SK-N-SH treated with all-trans-retinoic acid at 6 μM for 48 hours (cell line): Measurements from ENCODE around the gene AJUBA.

Source experiments
- ARNTL ChIP-seq: fragments of 450-650 bp; formaldehyde crosslinking; IDR thresholded peaks from 2 replicates; pipeline ENCODE4 v1.5.0; 2020; ENCODE audit warnings: low read depth, mild to moderate bottlenecking, moderate library complexity, borderline replicate concordance
- CREB5 ChIP-seq: fragments of 250-450 bp; sonication (Bioruptor Pico); IDR thresholded peaks from 2 replicates; pipeline ENCODE4 v1.5.1; 2020; ENCODE audit warnings: low read depth, mild to moderate bottlenecking, moderate library complexity
- ISL1 ChIP-seq: fragments of 250-450 bp; sonication (Bioruptor Pico); IDR thresholded peaks from 2 replicates; pipeline ENCODE4 v2.1.2; 2022; ENCODE audit warnings: mild to moderate bottlenecking, moderate library complexity
- OSR1 ChIP-seq: fragments of 250-450 bp; sonication (Bioruptor Pico); IDR thresholded peaks from 2 replicates; pipeline ENCODE4 v1.8.0; 2022; ENCODE audit warnings: moderate library complexity, mild to moderate bottlenecking, inconsistent platforms
- PPARA ChIP-seq: fragments of 250-450 bp; sonication (Bioruptor Pico); IDR thresholded peaks from 2 replicates; pipeline ENCODE4 v1.5.0; 2020; ENCODE audit warnings: mild to moderate bottlenecking, borderline replicate concordance
- SNAI2 ChIP-seq: fragments of 250-450 bp; sonication (Bioruptor Pico); IDR thresholded peaks from 2 replicates; pipeline ENCODE4 v1.5.0; 2020; ENCODE audit warnings: mild to moderate bottlenecking, moderate library complexity
- ZFP3 ChIP-seq: fragments of 250-450 bp; sonication (Bioruptor Pico); IDR thresholded peaks from 2 replicates; pipeline ENCODE4 v1.5.0; 2020; ENCODE audit warnings: mild to moderate bottlenecking, moderate library complexity
- ZNF565 ChIP-seq: fragments of 450-650 bp; formaldehyde crosslinking; conservative IDR thresholded peaks from 2 replicates; pipeline ENCODE4 v1.5.0; 2020; ENCODE audit warnings: low read depth, mild to moderate bottlenecking, moderate library complexity
- ZNF70 ChIP-seq: fragments of 450-650 bp; formaldehyde crosslinking; IDR thresholded peaks from 2 replicates; pipeline ENCODE4 v1.5.0; 2020; ENCODE audit warnings: mild to moderate bottlenecking, moderate library complexity
- ZNF8 ChIP-seq: fragments of 450-650 bp; formaldehyde crosslinking; IDR thresholded peaks from 2 replicates; pipeline ENCODE4 v1.5.0; 2020; ENCODE audit warnings: mild to moderate bottlenecking, moderate library complexity
- TF ChIP-seq, protein P1 (sequence below): fragments of 250-450 bp; sonication (Bioruptor Pico); IDR thresholded peaks from 2 replicates; pipeline ENCODE4 v1.8.0; 2020; ENCODE audit warnings: mild to moderate bottlenecking, moderate library complexity, borderline replicate concordance
- TF ChIP-seq, protein P2 (sequence below): fragments of 250-450 bp; sonication (Bioruptor Pico); IDR thresholded peaks from 2 replicates; pipeline ENCODE4 v1.5.0; 2020; ENCODE audit warnings: mild to moderate bottlenecking, moderate library complexity

DNA sequence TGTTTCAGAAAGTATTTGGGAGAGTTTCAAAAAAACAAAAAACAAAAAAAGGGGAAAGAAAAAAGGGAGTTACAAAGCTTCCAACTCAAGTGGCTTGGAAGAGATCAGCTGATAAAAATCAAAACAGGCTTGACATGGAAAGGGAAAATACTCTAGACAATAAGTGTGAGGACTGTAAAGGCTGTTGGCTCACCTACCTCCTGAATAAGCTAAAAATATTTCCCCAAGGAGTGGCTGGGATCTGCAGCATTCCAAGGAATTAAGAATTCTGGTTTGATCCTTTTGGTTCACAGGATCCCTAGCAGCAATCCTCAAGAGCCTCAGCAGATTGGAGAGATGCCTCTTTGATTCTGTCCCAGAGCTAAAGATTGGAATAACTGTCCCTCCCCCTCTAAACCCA, 11.2 kb upstream of the AJUBA start:
- TF ChIP-seq ISL1 (no peak), PPARA (CRISPR knock-in tag) (no peak), ZNF8 (no peak), CREB5 (CRISPR knock-in tag) (no peak), ZNF565 (CRISPR knock-in tag) (no peak), OSR1 (CRISPR knock-in tag) (no peak), ZNF70 (CRISPR knock-in tag) (no peak), ARNTL (no peak), ZFP3 (CRISPR knock-in tag) (no peak), SNAI2 (CRISPR knock-in tag) (no peak)
- TF ChIP-seq, protein P1, sequence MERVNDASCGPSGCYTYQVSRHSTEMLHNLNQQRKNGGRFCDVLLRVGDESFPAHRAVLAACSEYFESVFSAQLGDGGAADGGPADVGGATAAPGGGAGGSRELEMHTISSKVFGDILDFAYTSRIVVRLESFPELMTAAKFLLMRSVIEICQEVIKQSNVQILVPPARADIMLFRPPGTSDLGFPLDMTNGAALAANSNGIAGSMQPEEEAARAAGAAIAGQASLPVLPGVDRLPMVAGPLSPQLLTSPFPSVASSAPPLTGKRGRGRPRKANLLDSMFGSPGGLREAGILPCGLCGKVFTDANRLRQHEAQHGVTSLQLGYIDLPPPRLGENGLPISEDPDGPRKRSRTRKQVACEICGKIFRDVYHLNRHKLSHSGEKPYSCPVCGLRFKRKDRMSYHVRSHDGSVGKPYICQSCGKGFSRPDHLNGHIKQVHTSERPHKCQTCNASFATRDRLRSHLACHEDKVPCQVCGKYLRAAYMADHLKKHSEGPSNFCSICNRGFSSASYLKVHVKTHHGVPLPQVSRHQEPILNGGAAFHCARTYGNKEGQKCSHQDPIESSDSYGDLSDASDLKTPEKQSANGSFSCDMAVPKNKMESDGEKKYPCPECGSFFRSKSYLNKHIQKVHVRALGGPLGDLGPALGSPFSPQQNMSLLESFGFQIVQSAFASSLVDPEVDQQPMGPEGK: no peak
- TF ChIP-seq, protein P2, sequence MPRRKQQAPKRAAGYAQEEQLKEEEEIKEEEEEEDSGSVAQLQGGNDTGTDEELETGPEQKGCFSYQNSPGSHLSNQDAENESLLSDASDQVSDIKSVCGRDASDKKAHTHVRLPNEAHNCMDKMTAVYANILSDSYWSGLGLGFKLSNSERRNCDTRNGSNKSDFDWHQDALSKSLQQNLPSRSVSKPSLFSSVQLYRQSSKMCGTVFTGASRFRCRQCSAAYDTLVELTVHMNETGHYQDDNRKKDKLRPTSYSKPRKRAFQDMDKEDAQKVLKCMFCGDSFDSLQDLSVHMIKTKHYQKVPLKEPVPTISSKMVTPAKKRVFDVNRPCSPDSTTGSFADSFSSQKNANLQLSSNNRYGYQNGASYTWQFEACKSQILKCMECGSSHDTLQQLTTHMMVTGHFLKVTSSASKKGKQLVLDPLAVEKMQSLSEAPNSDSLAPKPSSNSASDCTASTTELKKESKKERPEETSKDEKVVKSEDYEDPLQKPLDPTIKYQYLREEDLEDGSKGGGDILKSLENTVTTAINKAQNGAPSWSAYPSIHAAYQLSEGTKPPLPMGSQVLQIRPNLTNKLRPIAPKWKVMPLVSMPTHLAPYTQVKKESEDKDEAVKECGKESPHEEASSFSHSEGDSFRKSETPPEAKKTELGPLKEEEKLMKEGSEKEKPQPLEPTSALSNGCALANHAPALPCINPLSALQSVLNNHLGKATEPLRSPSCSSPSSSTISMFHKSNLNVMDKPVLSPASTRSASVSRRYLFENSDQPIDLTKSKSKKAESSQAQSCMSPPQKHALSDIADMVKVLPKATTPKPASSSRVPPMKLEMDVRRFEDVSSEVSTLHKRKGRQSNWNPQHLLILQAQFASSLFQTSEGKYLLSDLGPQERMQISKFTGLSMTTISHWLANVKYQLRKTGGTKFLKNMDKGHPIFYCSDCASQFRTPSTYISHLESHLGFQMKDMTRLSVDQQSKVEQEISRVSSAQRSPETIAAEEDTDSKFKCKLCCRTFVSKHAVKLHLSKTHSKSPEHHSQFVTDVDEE (CRISPR knock-in tag): no peak
